IPS-11a (cell line): Measurements from ENCODE around the gene ELAVL1.
"Not testable (repeated sequence)": the region's sequence is repeated elsewhere in the genome, so short reads cannot be mapped to it uniquely, and the experiment has no call there.

Source experiments
- H3K4me3 ChIP-seq: one replicate; pipeline ENCODE4 v1.5.1; 2013; ENCODE audit warnings: low read depth, low read length, control low read depth

The ELAVL1 gene

GRCh38 chr19:8005534-8006256, at the start of gene ELAVL1:
Gene ELAVL1 (minus strand): TSS chr19:8005641. CDS start chr19:7991815, 13,826 bp downstream.
- H3K4me3 ChIP-seq = peak within 1 kb of the TSS; percentile 92

DNA sequence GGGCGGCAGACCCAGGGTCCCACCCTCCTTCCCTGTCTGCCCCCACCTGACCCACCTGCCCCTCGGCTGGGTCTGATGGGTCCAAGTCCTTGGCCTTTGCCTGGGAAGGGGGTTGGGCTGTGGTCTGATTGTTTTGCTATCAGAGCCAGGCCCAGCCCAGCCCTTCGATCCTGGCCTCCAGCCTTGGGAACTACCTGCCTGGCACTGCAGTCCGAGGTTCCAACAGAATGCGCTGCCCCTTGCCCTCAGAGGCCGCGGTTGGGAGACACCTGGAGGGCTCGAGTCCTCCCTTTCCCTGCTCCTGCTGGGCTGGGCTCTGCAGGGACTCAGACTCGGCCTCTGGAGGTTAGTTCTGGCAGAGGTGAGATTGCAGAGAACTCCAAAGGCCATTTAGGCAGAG, 48.7 kb upstream of the ELAVL1 start:
- H3K4me3 ChIP-seq = no peak overlapping the region

- H3K4me3 ChIP-seq = no peak within 1 kb of the TSS
These were observed 47.0 kb upstream of the ELAVL1 start, which contains the start of gene CCL25 for GRCh38 chr19:8052464-8052859. Gene CCL25 (plus strand): TSS chr19:8052760. CDS start chr19:8053050, 290 bp downstream.

GRCh38 chr19:8050274-8051096, 45.0 kb upstream of the ELAVL1 start:
- H3K4me3 ChIP-seq = peak overlapping the region; percentile 51

DNA sequence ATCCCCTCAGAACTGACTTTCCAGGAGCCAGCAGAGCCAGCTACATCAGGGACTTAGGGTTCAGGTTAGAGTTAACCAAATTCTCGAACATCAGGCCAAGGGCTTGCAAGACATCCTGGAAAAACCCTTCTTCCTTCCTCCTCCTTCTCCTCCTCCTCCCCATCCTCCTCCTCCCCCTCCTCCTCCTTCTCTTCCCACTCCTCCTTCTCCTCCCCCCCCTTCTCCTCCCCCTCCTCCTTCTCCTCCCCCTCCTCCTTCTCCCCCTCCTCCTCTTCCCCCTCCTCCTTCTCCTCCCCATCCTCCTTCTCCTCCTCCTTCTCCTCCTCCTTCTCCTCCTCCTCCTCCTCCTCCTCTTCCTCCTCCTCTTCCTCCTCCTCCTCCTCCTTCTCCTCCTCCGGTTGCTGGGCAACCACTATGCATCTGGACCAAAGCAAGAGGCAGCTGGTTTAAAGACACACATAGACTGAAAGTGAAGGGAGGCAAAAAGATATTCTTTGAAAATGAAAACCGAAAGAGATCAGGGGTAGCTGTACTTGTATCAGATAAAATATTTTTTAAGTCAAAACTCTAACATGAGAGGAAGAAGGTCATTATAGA, 41.2 kb upstream of the ELAVL1 start:
- H3K4me3 ChIP-seq = no peak overlapping the region

GRCh38 chr19:8045872-8046568, 40.6 kb upstream of the ELAVL1 start:
- H3K4me3 ChIP-seq = no peak overlapping the region

GRCh38 chr19:8044018-8044417, 38.6 kb upstream of the ELAVL1 start:
- no peak overlapping the region for H3K4me3 ChIP-seq

- no peak overlapping the region for H3K4me3 ChIP-seq
These were observed 37.5 kb upstream of the ELAVL1 start for GRCh38 chr19:8042900-8043299.

DNA sequence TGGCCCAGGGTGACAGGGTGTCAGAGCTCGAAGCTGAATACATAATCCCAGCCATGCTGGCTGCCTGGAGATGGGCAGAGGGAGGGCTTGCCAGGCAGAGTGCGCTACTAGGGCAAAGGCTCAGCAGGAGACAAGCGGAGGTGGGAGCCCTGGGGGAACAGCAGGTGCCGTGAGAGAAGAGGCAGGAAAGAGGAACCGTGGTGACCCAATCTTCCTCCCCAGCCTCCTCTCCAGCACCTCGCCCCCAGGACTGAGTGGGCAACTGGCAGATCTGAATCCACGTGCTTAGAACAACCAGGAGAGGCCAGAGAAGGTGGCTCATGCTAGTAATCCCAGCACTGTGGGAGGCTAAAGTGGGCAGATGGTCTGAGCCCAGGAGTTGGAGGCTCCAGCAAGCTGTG, 36.1 kb upstream of the ELAVL1 start:
- no peak overlapping the region for H3K4me3 ChIP-seq

DNA sequence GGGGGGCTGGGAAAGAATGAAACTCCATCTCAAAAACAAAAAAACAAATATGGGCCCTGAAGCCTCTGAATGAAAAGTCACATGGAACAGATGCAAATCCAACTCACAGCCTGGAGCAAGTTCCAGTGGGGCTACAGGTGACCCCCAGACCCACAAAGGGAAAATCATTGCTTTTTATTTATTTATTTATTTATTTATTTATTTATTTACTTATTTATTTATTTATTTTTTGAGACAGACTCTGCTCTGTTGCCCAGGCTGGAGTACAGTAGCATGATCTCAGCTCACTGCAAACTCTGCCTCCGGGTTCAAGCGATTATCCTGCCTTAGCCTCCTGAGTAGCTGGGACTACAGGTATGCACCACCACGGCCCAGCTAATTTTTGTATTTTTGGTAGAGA, 33.8 kb upstream of the ELAVL1 start:
- H3K4me3 ChIP-seq = no peak overlapping the region

- H3K4me3 ChIP-seq = no peak overlapping the region
These were observed 33.4 kb upstream of the ELAVL1 start for GRCh38 chr19:8038815-8039214.

- H3K4me3 ChIP-seq = no peak overlapping the region
These were observed 31.1 kb upstream of the ELAVL1 start for GRCh38 chr19:8036434-8037099.

DNA sequence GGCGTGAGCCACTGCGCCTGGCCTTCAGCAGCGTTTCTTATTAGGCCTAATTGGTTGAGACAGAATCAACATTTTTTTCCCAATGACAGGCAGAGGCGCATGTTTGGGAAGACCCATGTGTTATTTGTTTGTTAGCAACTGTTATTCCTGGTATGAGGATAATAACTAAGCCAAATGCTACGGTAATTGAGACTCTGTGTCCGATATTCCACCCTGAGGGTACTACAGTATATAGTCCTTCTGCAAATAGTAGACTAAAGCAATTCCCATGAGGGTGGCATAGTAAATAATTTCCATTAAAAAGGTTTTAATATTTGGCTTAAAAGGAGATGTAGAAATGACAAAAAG, 28.7 kb upstream of the ELAVL1 start:
- no peak overlapping the region for H3K4me3 ChIP-seq

- H3K4me3 ChIP-seq = not testable (repeated sequence)
These were observed 28.1 kb upstream of the ELAVL1 start for GRCh38 chr19:8033287-8034177.

DNA sequence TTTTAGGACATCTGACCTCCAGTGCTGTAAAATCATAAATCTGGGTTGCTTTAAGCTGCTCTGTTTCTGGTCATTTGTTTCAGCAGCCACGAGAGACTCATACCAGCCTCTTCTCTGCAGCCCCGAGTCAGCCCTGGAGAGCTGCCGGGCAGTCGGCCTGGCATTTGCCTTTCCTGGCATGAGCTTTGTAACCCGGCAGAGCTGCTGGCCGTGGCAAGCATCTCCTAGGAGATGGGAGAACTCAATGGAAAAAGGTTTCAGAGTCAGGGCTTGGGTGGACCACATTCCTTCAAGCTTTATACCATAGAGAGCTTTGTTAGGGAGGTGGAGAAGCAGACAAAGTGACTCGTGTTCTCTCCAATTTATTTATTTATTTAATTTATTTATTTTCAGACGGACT, 25.5 kb upstream of the ELAVL1 start:
- H3K4me3 ChIP-seq = no peak overlapping the region

DNA sequence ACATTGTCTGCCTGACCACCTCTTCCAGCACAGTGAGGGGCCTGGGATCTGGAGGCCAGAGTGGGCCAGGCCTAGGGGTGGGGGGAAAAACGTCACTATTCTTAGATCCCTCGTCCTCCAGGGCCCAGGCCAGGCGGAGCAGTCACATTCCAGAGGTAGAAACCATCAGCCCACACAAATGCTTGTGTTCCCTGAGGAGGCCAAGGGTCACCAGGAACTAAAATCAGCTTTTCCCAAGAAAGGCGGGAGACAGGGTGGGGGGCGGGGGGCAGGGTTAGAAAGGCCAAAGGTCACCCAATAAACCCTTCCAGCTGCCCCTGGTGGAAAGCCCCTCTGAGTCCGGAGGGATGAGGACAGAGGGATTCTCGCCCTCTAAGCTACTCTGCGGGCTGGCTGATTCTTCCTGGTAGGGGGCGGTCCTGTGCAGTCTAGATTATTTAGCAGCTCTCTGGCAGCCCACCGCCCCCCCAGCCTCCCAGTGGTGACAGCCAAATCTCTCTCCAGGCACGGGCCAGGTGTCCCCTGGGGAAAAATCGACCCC, 23.6 kb upstream of the ELAVL1 start:
- no peak overlapping the region for H3K4me3 ChIP-seq

- no peak overlapping the region for H3K4me3 ChIP-seq
These were observed 19.9 kb upstream of the ELAVL1 start for GRCh38 chr19:8025316-8025715.

DNA sequence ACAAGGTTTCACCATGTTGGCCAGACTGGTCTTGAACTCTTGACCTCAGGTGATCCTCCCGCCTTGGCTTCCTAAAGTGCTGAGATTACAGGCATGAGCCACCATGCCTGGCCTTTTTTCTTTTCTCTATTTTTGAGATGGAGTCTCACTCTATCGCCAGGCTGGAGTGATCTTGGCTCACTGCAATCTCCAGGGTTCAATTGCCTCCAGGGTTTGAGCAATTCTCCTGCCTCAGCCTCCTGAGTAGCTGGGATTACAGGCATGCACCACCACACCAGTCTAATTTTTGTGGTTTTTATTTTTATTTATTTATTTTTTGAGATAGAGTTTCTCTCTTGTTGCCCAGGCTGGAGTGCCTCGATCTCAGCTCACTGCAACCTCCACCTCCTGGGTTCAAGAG, 18.8 kb upstream of the ELAVL1 start:
- not testable (repeated sequence) for H3K4me3 ChIP-seq

- H3K4me3 ChIP-seq = no peak overlapping the region
These were observed 17.9 kb upstream of the ELAVL1 start for GRCh38 chr19:8023371-8023770.
